ENCODE measurements around the gene RAI14.

RAI14 gene

DNA sequence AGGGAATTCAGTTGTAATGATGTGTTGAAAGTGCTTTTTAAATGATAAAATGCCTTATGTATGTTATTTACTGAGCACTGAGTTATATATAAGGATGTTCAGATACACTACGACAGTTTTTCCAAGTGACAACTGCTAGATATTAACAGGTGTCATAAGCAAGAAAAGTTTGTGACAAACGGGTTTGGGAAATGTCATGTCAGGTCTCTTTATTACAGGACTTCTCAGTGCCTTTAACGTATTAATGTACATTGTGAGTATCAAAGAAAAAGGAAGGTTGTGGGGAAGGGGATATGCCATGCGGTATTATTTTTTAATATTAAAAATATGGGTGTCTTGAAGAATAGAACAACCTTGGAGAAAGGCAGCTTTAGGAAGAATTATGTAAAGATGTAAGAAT, 56.4 kb downstream of the RAI14 start:
- peaks cover 6% of the 10 kb centered on the region for H3K36me3 ChIP-seq (replicated peaks; ENCODE audit: low read depth, low read length)
- no peak overlapping the region for H3K9ac ChIP-seq (ENCODE audit: low read length)
- peaks cover 7% of the 10 kb centered on the region; the same call in 1 of the 2 replicates for H3K79me2 ChIP-seq (ENCODE audit: low read length)
- H3K4me2 ChIP-seq (ENCODE audit: low read length), result no peak overlapping the region
- no peaks in the 10 kb centered on the region for H3K9me3 ChIP-seq (ENCODE audit: insufficient read depth, low read length)
- no peaks in the 10 kb centered on the region for H3K27me3 ChIP-seq (ENCODE audit: low read depth, low read length)
- peaks cover 8% of the 10 kb centered on the region for H3K4me1 ChIP-seq (ENCODE audit: low read length)
- H3K27ac ChIP-seq (ENCODE audit: low read length), result no peak overlapping the region
- no peak for TF ChIP-seq EZH2phosphoT487 (IDR thresholded peaks at IDR 0.05; ENCODE audit: low read depth)
- TF ChIP-seq, protein P1, sequence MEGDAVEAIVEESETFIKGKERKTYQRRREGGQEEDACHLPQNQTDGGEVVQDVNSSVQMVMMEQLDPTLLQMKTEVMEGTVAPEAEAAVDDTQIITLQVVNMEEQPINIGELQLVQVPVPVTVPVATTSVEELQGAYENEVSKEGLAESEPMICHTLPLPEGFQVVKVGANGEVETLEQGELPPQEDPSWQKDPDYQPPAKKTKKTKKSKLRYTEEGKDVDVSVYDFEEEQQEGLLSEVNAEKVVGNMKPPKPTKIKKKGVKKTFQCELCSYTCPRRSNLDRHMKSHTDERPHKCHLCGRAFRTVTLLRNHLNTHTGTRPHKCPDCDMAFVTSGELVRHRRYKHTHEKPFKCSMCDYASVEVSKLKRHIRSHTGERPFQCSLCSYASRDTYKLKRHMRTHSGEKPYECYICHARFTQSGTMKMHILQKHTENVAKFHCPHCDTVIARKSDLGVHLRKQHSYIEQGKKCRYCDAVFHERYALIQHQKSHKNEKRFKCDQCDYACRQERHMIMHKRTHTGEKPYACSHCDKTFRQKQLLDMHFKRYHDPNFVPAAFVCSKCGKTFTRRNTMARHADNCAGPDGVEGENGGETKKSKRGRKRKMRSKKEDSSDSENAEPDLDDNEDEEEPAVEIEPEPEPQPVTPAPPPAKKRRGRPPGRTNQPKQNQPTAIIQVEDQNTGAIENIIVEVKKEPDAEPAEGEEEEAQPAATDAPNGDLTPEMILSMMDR (IDR thresholded peaks at IDR 0.05; ENCODE audit: low read depth, low read length), result no peak
- H3K4me3 ChIP-seq (ENCODE audit: low read length), result no peak overlapping the region
- H4K20me1 ChIP-seq (ENCODE audit: insufficient read depth, low read length), result no peaks in the 10 kb centered on the region; the same call in 1 of the 2 replicates
- H2AFZ ChIP-seq (ENCODE audit: low read depth, low read length), result no peak overlapping the region

DNA sequence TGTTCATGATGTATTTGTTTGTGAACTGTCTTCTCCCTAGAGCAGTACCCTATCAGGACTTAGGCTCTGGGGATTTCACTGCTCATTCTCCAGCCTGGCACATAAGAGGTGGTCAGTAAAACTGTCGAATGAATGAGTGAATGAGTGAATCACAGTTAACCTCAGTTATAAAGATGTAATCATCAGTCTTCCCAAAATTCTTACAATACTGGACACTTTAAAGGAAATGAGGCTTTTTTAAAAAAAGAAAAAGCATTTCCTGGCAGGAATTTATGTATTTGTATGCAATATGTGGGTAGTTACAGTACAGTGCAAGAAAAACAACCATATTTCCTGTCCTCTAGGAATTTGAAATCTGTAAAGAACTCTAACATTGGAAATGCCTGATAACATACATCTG, 59.6 kb downstream of the RAI14 start:
- Histone ChIP-seq H3K4me2 (ENCODE audit: low read length) (no peak overlapping the region), H3K27me3 (ENCODE audit: low read depth, low read length) (no peaks in the 10 kb centered on the region), H3K79me2 (ENCODE audit: low read length) (peaks cover 7% of the 10 kb centered on the region; the same call in 1 of the 2 replicates), H3K9ac (ENCODE audit: low read length) (no peak overlapping the region), H3K4me3 (ENCODE audit: low read length) (no peak overlapping the region), H3K36me3 (replicated peaks; ENCODE audit: low read depth, low read length) (peaks cover 6% of the 10 kb centered on the region), H4K20me1 (ENCODE audit: insufficient read depth, low read length) (no peaks in the 10 kb centered on the region; the same call in 1 of the 2 replicates), H2AFZ (ENCODE audit: low read depth, low read length) (no peak overlapping the region), H3K4me1 (ENCODE audit: low read length) (0 out of 2 replicates have a peak, but pooled peaks cover 4% of the 10 kb centered on the region), H3K27ac (ENCODE audit: low read length) (no peak overlapping the region), H3K9me3 (ENCODE audit: insufficient read depth, low read length) (no peaks in the 10 kb centered on the region)
- TF ChIP-seq EZH2phosphoT487 (IDR thresholded peaks at IDR 0.05; ENCODE audit: low read depth), result no peak

DNA sequence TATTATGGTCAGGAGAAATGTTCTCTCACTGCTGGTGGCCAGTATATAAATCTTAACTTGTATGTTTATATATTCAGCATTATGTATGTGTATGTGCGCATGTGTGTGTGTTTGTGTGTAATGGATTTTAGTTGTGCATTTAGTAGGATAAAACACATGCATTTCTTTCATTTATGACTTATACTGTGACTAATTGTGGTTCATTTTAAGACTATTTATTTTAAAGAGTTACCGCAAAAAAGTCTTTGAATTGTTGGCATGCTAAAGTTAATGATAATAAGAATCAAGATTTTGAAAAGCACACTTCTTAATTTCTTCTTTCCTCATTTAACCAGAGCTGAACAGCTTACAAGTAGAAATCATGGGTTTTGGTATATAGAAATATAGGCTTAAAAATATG, 60.9 kb downstream of the RAI14 start:
- no peak overlapping the region for H3K27ac ChIP-seq (ENCODE audit: low read length)
- no peak overlapping the region for H3K4me3 ChIP-seq (ENCODE audit: low read length)
- H3K4me1 ChIP-seq (ENCODE audit: low read length), result 0 out of 2 replicates have a peak, but pooled peaks cover 4% of the 10 kb centered on the region
- no peaks in the 10 kb centered on the region for H3K9me3 ChIP-seq (ENCODE audit: insufficient read depth, low read length)
- H3K9ac ChIP-seq (ENCODE audit: low read length), result no peak overlapping the region
- no peaks in the 10 kb centered on the region; the same call in 1 of the 2 replicates for H4K20me1 ChIP-seq (ENCODE audit: insufficient read depth, low read length)
- no peak overlapping the region for H2AFZ ChIP-seq (ENCODE audit: low read depth, low read length)
- TF ChIP-seq, protein P1 (IDR thresholded peaks at IDR 0.05; ENCODE audit: low read depth, low read length), result no peak
- no peak for TF ChIP-seq EZH2phosphoT487 (IDR thresholded peaks at IDR 0.05; ENCODE audit: low read depth)
- peaks cover 9% of the 10 kb centered on the region; the same call in 1 of the 2 replicates for H3K79me2 ChIP-seq (ENCODE audit: low read length)
- no peak overlapping the region for H3K4me2 ChIP-seq (ENCODE audit: low read length)
- H3K36me3 ChIP-seq (replicated peaks; ENCODE audit: low read depth, low read length), result peaks cover 6% of the 10 kb centered on the region
- H3K27me3 ChIP-seq (ENCODE audit: low read depth, low read length), result no peaks in the 10 kb centered on the region

DNA sequence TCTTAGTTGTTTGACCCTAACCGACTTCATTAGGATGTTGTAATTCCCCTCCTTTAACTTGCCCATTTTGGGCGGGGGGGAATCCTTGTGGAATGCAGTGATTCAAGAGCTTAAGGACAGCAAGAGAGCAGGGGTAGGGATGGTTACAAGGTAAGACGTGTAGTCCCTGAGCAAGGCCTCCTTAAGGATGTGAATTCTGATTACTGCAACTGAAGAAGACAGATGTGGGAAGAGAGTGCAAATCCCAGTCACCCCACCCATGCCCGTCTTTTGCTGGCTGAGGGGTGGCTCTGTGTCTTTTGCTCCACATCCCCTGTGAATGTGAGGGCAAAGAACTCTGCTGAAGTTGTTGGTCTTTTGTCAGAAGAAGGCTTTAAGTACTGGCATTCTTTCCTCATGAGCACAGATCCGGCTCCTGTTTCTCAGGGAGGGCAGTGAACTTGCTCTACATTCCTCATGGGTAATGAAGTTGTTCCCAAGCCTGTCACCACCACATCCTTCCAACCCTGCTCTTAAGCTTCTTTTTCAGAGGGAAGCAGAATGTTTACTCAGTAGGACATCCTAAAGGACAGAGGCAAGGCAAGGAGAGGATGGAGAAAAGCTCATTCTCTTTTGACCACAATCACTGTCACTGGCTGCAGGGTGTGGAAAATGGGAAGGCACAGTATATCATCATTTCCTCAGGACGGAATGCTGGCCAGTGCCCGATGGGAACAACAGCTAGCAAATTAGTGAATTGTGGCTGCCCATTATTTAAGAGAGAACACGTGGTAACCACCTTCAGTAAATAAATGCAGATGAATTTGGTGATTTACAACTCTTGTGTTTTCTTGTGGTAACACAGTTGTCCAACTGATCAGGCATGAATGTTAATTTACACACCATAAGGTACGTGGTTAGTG, 61.5 kb downstream of the RAI14 start:
- Histone ChIP-seq H3K27me3 (ENCODE audit: low read depth, low read length) (no peaks in the 10 kb centered on the region), H2AFZ (ENCODE audit: low read depth, low read length) (no peak overlapping the region), H3K4me3 (ENCODE audit: low read length) (no peak overlapping the region), H3K4me2 (ENCODE audit: low read length) (no peak overlapping the region), H3K27ac (ENCODE audit: low read length) (no peak overlapping the region), H3K36me3 (replicated peaks; ENCODE audit: low read depth, low read length) (peaks cover 6% of the 10 kb centered on the region), H3K79me2 (ENCODE audit: low read length) (peaks cover 12% of the 10 kb centered on the region; the same call in 1 of the 2 replicates), H3K9me3 (ENCODE audit: insufficient read depth, low read length) (no peaks in the 10 kb centered on the region), H3K9ac (ENCODE audit: low read length) (no peak overlapping the region), H4K20me1 (ENCODE audit: insufficient read depth, low read length) (no peaks in the 10 kb centered on the region; the same call in 1 of the 2 replicates), H3K4me1 (ENCODE audit: low read length) (0 out of 2 replicates have a peak, but pooled peaks cover 4% of the 10 kb centered on the region)
- TF ChIP-seq, protein P1 (IDR thresholded peaks at IDR 0.05; ENCODE audit: low read depth, low read length), result no peak
- no peak for TF ChIP-seq EZH2phosphoT487 (IDR thresholded peaks at IDR 0.05; ENCODE audit: low read depth)

All from OCI-LY3 (cell line).